Right atrium auricular region (tissue), 2 donors: ENCODE results near the gene HOMER2. TPM values are rescaled to one million over a fixed set of nuclear protein-coding genes. Genes with fewer than 3 reads are reported as not detected.

Source experiments
- DNase-seq: peaks from one replicate; pipeline ENCODE4 v3.0.0-alpha.2; 2019; ENCODE audit warnings: low spot score
- H3K27ac ChIP-seq, 2 donors: fragments of 200-600 bp; sonication (generic); 1 replicate in 1 of 2; 2 replicates in 1 of 2; pipeline ENCODE4 v1.5.1; 2016 to 2019
- H3K27me3 ChIP-seq, 2 donors: fragments of 200-600 bp; sonication (generic); one replicate each; pipeline versions ENCODE4 v1.5.1 to v1.6.0; 2017 to 2019
- H3K36me3 ChIP-seq: fragments of 200-600 bp; sonication (generic); one replicate; pipeline ENCODE4 v1.5.1; 2016
- H3K4me1 ChIP-seq, 2 donors: fragments of 200-600 bp; sonication (generic); one replicate each; pipeline versions ENCODE4 v1.5.1 to v1.6.0; 2017 to 2019
- H3K4me3 ChIP-seq, 2 donors: fragments of 200-600 bp; sonication (generic); 1 replicate in 1 of 2; 2 replicates in 1 of 2; pipeline ENCODE4 v1.5.1; 2017 to 2019; ENCODE audit warnings: mild to moderate bottlenecking in 1 of 2, moderate library complexity in 1 of 2
- H3K9me3 ChIP-seq, 2 donors: fragments of 200-600 bp; sonication (generic); one replicate each; pipeline ENCODE4 v1.5.1; 2019
- total RNA-seq, 2 donors: library from RNA; depleted of rRNA; stranded (reverse); fragments of >200 nt; gene quantifications; one replicate each; pipeline ENCODE4 v1.1.0, GENCODE V29; 2016
- TF ChIP-seq, protein P1 (sequence below), 2 donors: fragments of 200-600 bp; sonication (generic); IDR thresholded peaks; one replicate each; pipeline ENCODE4 v1.5.1; 2019; ENCODE audit warnings: antibody characterized with exemption in 2 of 2

Gene HOMER2
- total RNA-seq, 2 donors from 2014 or later = 18.3 to 24.8 TPM

DNA sequence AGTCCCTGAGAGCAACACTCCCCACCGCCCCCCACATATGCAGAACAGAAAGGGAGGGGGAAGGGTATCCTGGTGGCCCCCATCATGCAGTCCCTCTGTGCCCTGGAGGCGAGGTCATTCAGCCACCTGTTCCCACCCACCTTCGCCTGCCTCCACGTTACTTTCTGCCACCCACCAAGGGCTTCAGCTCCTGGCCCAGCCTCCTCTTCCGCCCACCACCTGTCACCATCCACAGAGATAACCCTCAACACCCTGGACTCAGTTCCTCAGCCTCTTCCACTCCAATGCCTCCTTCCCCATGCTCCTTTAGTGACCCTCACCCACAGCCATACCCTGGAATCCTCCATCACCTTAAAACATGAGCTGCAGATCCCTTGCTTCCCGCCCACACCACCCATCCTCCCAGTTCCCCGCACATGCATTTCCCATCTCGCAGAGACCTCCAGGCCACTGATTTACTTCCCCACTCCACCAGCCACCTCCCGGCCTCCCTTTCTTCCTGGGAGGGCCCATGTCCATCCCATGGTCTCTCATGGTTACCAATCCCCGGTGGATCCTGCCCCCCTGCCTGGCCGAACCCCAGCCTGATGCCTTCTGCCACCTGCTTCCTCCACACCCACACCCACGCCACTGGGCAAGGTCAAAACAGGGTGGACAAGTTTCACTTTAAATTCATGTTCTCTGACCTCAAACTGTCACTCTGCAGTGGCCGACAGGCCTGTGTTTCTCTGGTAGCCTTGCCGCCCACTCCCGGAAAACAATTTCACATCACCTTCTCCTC lies 18.2 kb downstream of the HOMER2 start:
- no peak overlapping the region for H3K4me3 ChIP-seq
- H3K36me3 ChIP-seq = no peaks in the 10 kb centered on the region
- H3K4me1 ChIP-seq = no peaks in the 10 kb centered on the region
- DNase-seq = no peak
- TF ChIP-seq, protein P1, sequence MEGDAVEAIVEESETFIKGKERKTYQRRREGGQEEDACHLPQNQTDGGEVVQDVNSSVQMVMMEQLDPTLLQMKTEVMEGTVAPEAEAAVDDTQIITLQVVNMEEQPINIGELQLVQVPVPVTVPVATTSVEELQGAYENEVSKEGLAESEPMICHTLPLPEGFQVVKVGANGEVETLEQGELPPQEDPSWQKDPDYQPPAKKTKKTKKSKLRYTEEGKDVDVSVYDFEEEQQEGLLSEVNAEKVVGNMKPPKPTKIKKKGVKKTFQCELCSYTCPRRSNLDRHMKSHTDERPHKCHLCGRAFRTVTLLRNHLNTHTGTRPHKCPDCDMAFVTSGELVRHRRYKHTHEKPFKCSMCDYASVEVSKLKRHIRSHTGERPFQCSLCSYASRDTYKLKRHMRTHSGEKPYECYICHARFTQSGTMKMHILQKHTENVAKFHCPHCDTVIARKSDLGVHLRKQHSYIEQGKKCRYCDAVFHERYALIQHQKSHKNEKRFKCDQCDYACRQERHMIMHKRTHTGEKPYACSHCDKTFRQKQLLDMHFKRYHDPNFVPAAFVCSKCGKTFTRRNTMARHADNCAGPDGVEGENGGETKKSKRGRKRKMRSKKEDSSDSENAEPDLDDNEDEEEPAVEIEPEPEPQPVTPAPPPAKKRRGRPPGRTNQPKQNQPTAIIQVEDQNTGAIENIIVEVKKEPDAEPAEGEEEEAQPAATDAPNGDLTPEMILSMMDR (IDR thresholded peaks at IDR 0.05) = no peak
- no peaks in the 10 kb centered on the region for H3K9me3 ChIP-seq
- no peaks in the 10 kb centered on the region for H3K27me3 ChIP-seq
- no peak overlapping the region for H3K27ac ChIP-seq

DNA sequence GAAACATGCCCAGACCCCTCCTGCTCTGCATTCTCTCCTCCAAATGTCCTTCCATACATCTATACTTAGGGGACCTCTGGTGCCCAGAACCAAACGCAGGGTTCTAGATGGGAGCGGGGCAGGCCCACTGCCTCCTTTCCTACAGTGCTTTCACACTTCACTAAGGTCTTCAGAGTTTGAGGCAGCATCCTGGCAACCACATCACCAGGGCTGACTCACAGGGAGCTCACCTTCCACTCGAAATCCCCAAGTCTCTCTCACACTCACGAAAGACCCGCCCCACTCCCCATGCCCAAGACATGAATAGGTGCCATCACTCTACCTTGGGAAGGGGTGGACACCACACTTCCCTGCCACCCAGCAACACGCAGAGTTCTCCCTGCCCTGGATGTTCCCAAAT lies 18.9 kb downstream of the HOMER2 start:
- Histone ChIP-seq H3K27ac (no peak overlapping the region), H3K36me3 (no peaks in the 10 kb centered on the region), H3K9me3 (no peaks in the 10 kb centered on the region), H3K27me3 (no peaks in the 10 kb centered on the region), H3K4me1 (no peaks in the 10 kb centered on the region), H3K4me3 (no peak overlapping the region)
- TF ChIP-seq, protein P1 (IDR thresholded peaks at IDR 0.05) = no peak
- DNase-seq = no peak

DNA sequence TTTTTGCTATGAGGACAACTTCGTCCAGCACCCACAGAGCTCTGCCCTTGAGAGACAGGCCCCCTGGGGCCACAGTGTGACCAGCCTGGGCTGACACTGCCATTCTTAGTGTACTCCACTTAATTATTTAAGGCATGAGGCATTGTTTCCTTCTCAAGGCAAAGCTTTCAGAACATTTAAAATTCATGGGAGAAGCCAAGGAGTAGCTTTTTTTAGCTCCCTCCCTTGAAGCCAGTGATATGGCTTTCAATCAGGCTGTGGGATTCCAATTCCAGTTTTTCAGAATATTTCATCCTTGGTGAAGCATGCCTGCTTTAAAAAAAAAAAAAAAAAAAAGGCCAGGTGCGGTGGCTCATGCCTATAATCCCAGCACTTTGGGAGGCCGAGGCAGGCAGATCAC lies 21.3 kb downstream of the HOMER2 start:
- TF ChIP-seq, protein P1 (IDR thresholded peaks at IDR 0.05) = no peak
- no peaks in the 10 kb centered on the region for H3K9me3 ChIP-seq
- no peaks in the 10 kb centered on the region for H3K36me3 ChIP-seq
- H3K4me1 ChIP-seq = no peaks in the 10 kb centered on the region
- H3K27me3 ChIP-seq = no peaks in the 10 kb centered on the region
- no peak overlapping the region for H3K4me3 ChIP-seq
- DNase-seq = no peak
- no peak overlapping the region for H3K27ac ChIP-seq

DNA sequence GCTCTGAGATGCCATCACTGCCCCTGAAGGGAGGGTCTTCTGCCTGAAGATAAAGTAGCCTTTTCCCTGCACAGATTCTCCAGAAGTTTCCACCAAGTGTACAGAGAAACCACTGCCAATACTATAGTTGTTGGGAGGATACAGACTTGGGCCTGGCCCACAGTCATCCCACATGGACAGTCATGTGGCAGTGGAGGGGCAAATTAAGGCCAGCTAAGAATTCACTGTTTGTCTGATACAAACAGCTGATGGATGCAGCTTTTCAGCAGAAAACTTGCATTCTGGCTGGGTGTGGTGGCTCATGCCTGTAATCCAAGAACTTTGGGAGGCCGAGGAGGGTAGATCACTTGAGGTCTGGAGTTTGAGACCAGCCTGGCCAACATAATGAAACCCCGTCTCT lies 22.1 kb downstream of the HOMER2 start:
- no peak overlapping the region for H3K4me3 ChIP-seq
- no peaks in the 10 kb centered on the region for H3K9me3 ChIP-seq
- H3K36me3 ChIP-seq = no peaks in the 10 kb centered on the region
- TF ChIP-seq, protein P1 (IDR thresholded peaks at IDR 0.05) = no peak
- no peaks in the 10 kb centered on the region for H3K4me1 ChIP-seq
- DNase-seq = no peak
- H3K27ac ChIP-seq = no peak overlapping the region
- H3K27me3 ChIP-seq = no peaks in the 10 kb centered on the region

DNA sequence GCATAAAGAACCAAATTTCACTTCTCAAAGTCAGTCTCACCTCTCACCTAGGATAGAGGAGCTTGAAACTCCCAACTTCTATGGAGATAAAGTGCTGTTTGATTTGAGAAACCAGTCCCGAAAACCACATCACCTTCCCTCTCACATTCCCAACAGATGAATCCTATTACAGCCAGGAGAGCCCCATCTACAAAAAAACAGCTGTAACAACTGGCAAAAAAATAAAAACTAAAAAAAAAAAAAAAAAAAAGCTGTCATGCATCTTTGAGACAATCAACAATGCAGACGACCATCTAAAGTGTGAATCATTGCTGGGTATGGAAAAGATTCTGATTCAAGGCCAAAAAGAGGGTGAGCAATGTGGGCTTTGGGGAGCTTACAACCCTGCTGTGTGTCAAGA lies 23.8 kb downstream of the HOMER2 start:
- TF ChIP-seq, protein P1 (IDR thresholded peaks at IDR 0.05) = no peak

DNA sequence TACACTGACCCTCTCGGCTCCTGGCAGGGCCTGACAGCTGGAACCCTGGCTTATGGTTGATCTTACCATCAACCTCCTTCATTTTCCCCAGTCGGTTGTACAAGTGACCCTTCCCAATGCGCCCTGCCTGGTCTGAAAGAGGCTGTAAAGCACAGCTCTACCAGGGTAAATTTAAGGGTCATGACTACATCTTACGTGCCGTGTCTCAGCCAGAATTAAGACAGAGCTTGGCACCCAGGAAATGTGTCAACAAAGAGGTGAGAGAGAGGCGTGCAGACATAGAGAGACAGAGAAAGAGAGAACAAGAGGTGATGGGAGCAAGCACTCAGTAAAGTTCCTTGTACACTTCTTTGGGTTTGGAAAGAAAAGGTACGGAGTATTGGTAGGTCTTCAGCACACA lies 28.8 kb downstream of the HOMER2 start:
- Histone ChIP-seq H3K27ac (no peak overlapping the region), H3K4me1 (peaks cover 0 to 17% of the 10 kb centered on the region in 2 donors), H3K4me3 (no peak overlapping the region), H3K27me3 (no peaks in the 10 kb centered on the region), H3K36me3 (no peaks in the 10 kb centered on the region), H3K9me3 (no peaks in the 10 kb centered on the region)
- no peak for DNase-seq
- TF ChIP-seq, protein P1 (IDR thresholded peaks at IDR 0.05) = no peak

More for the DNA sequence above, 23.8 kb downstream of the HOMER2 start:
- no peak for DNase-seq
- no peaks in the 10 kb centered on the region for H3K4me1 ChIP-seq
- no peak overlapping the region for H3K27ac ChIP-seq
- H3K36me3 ChIP-seq = no peaks in the 10 kb centered on the region
- H3K27me3 ChIP-seq = no peaks in the 10 kb centered on the region
- H3K9me3 ChIP-seq = no peaks in the 10 kb centered on the region
- no peak overlapping the region for H3K4me3 ChIP-seq
